ACC112 (cell line): ENCODE measurements around the gene CSDE1.

ENCODE experiments used
- H2AFZ ChIP-seq: fragments of 200-600 bp; sonication (generic); one replicate; pipeline ENCODE4 v1.6.0; 2017; ENCODE audit warnings: antibody characterized with exemption, low read length; ENCODE audit not compliant: unreplicated experiment
- H3K27ac ChIP-seq: fragments of 200-600 bp; sonication (generic); 2 replicates; pipeline ENCODE4 v1.5.1; 2014; ENCODE audit warnings: low read depth, mild to moderate bottlenecking, antibody characterized with exemption, low read length, moderate library complexity
- H3K27me3 ChIP-seq: fragments of 200-600 bp; sonication (generic); 2 replicates; pipeline ENCODE4 v1.6.1; 2014; ENCODE audit warnings: mild to moderate bottlenecking, antibody characterized with exemption, low read length, moderate library complexity, mixed read lengths; ENCODE audit not compliant: insufficient read depth
- H3K36me3 ChIP-seq: fragments of 200-600 bp; sonication (generic); 2 replicates; pipeline ENCODE4 v1.6.1; 2016; ENCODE audit warnings: mild to moderate bottlenecking, antibody characterized with exemption, low read length, moderate library complexity, mixed read lengths; ENCODE audit not compliant: insufficient read depth
- H3K4me1 ChIP-seq: fragments of 200-600 bp; sonication (generic); one replicate; pipeline ENCODE4 v1.6.1; 2016; ENCODE audit warnings: low read length, mixed read lengths; ENCODE audit not compliant: insufficient read depth, unreplicated experiment, control insufficient read depth
- H3K4me3 ChIP-seq: fragments of 200-600 bp; sonication (generic); 2 replicates; pipeline ENCODE4 v1.5.1; 2014; ENCODE audit warnings: mild to moderate bottlenecking, low read depth, low read length
- H3K79me2 ChIP-seq: fragments of 200-600 bp; sonication (generic); one replicate; pipeline ENCODE4 v1.6.0; 2016; ENCODE audit warnings: low read length; ENCODE audit not compliant: control insufficient read depth, unreplicated experiment, insufficient read depth

The CSDE1 gene

GRCh38 chr1:114703242-114703641, 54.5 kb downstream of the CSDE1 start:
- peaks cover 19% of the 10 kb centered on the region for H3K36me3 ChIP-seq
- no peak overlapping the region for H2AFZ ChIP-seq
- no peak overlapping the region for H3K4me3 ChIP-seq
- H3K27me3 ChIP-seq, result peaks cover 4% of the 10 kb centered on the region; the same call in 1 of the 2 replicates
- H3K27ac ChIP-seq, result no peak overlapping the region
- no peaks in the 10 kb centered on the region for H3K79me2 ChIP-seq
- H3K4me1 ChIP-seq, result no peaks in the 10 kb centered on the region

GRCh38 chr1:114702737-114703136, 55.0 kb downstream of the CSDE1 start:
- Histone ChIP-seq H3K27ac (no peak overlapping the region), H3K27me3 (peaks cover 4% of the 10 kb centered on the region; the same call in 1 of the 2 replicates), H3K4me3 (no peak overlapping the region), H3K79me2 (no peaks in the 10 kb centered on the region), H3K4me1 (no peaks in the 10 kb centered on the region), H3K36me3 (peaks cover 14% of the 10 kb centered on the region), H2AFZ (no peak overlapping the region)

- Histone ChIP-seq H2AFZ (no peak overlapping the region), H3K4me1 (no peaks in the 10 kb centered on the region), H3K27me3 (peaks cover 4% of the 10 kb centered on the region; the same call in 1 of the 2 replicates), H3K4me3 (no peak overlapping the region), H3K36me3 (peaks cover 6% of the 10 kb centered on the region), H3K79me2 (no peaks in the 10 kb centered on the region), H3K27ac (no peak overlapping the region)
Observed at GRCh38 chr1:114701931-114702330, 55.9 kb downstream of the CSDE1 start.

- Histone ChIP-seq H3K4me3 (no peak overlapping the region), H3K36me3 (no peaks in the 10 kb centered on the region), H3K4me1 (no peaks in the 10 kb centered on the region), H3K27ac (no peak overlapping the region), H3K79me2 (no peaks in the 10 kb centered on the region), H2AFZ (no peak overlapping the region), H3K27me3 (peaks cover 4% of the 10 kb centered on the region; the same call in 1 of the 2 replicates)
Observed at GRCh38 chr1:114700036-114700600, 57.7 kb downstream of the CSDE1 start.

GRCh38 chr1:114696810-114697209, 61.0 kb downstream of the CSDE1 start:
- no peaks in the 10 kb centered on the region for H3K79me2 ChIP-seq
- H2AFZ ChIP-seq, result no peak overlapping the region
- H3K4me3 ChIP-seq, result no peak overlapping the region
- H3K27me3 ChIP-seq, result peaks cover 4% of the 10 kb centered on the region; the same call in 1 of the 2 replicates
- no peaks in the 10 kb centered on the region for H3K4me1 ChIP-seq
- H3K36me3 ChIP-seq, result no peaks in the 10 kb centered on the region
- H3K27ac ChIP-seq, result no peak overlapping the region

GRCh38 chr1:114695430-114696058, 62.2 kb downstream of the CSDE1 start, which contains the start of gene AMPD1:
TSS of gene AMPD1 (minus strand) at chr1:114695546. CDS start at chr1:114695471, 75 bp downstream.
- H3K27me3 ChIP-seq, result peaks cover 5% of the 10 kb centered on the region; the same call in 1 of the 2 replicates
- H3K79me2 ChIP-seq, result no peaks in the 10 kb centered on the region
- no peak within 1 kb of the TSS for H3K27ac ChIP-seq
- no peaks in the 10 kb centered on the region for H3K4me1 ChIP-seq
- no peak within 1 kb of the TSS for H2AFZ ChIP-seq
- no peaks in the 10 kb centered on the region for H3K36me3 ChIP-seq
- no peak within 1 kb of the TSS for H3K4me3 ChIP-seq

GRCh38 chr1:114694540-114695310, 63.1 kb downstream of the CSDE1 start:
- Histone ChIP-seq H3K79me2 (no peaks in the 10 kb centered on the region), H3K4me1 (no peaks in the 10 kb centered on the region), H2AFZ (no peak overlapping the region), H3K4me3 (no peak overlapping the region), H3K27me3 (peaks cover 13% of the 10 kb centered on the region; the same call in 1 of the 2 replicates), H3K27ac (no peak overlapping the region), H3K36me3 (no peaks in the 10 kb centered on the region)

- H3K36me3 ChIP-seq, result no peaks in the 10 kb centered on the region
- H3K79me2 ChIP-seq, result no peaks in the 10 kb centered on the region
- no peak overlapping the region for H3K4me3 ChIP-seq
Observed at GRCh38 chr1:114692947-114693346, 64.8 kb downstream of the CSDE1 start.

GRCh38 chr1:114691061-114691460, 66.7 kb downstream of the CSDE1 start:
- Histone ChIP-seq H3K4me3 (no peak overlapping the region), H2AFZ (no peak overlapping the region), H3K27ac (no peak overlapping the region), H3K36me3 (no peaks in the 10 kb centered on the region), H3K4me1 (no peaks in the 10 kb centered on the region), H3K27me3 (peaks cover 49% of the 10 kb centered on the region), H3K79me2 (no peaks in the 10 kb centered on the region)

More at GRCh38 chr1:114692947-114693346, 64.8 kb downstream of the CSDE1 start:
- Histone ChIP-seq H3K4me1 (no peaks in the 10 kb centered on the region), H3K27me3 (peaks cover 30% of the 10 kb centered on the region), H3K27ac (no peak overlapping the region), H2AFZ (no peak overlapping the region)

- no peaks in the 10 kb centered on the region for H3K79me2 ChIP-seq
- H3K4me1 ChIP-seq, result no peaks in the 10 kb centered on the region
Observed at GRCh38 chr1:114690148-114690547, 67.6 kb downstream of the CSDE1 start.

More at GRCh38 chr1:114690148-114690547, 67.6 kb downstream of the CSDE1 start:
- Histone ChIP-seq H3K27ac (no peak overlapping the region), H3K27me3 (peaks cover 58% of the 10 kb centered on the region), H3K4me3 (no peak overlapping the region), H2AFZ (no peak overlapping the region), H3K36me3 (no peaks in the 10 kb centered on the region)
